Stimulated activated naive CD8-positive, alpha-beta T cell treated with anti-CD3 and anti-CD28 coated beads, Interleukin-15, Interleukin-2, amounts not matched to agents 100 ng/mL and 50 ng/mL, for 24 hours (primary cell): ENCODE results near the gene HCFC1.
"Not testable (repeated sequence)": the region's sequence is repeated elsewhere in the genome, so short reads cannot be mapped to it uniquely, and the experiment has no call there.

Experiments used
- H3K27ac Mint-ChIP-seq: one replicate; pipeline ENCODE4 v1.8.0; 2021; ENCODE audit warnings: mild to moderate bottlenecking, mixed read lengths
- H3K27me3 Mint-ChIP-seq: one replicate; pipeline ENCODE4 v1.8.0; 2021; ENCODE audit warnings: mixed read lengths
- H3K36me3 Mint-ChIP-seq: one replicate; pipeline ENCODE4 v1.8.0; 2021; ENCODE audit warnings: low read depth, mixed read lengths
- H3K4me1 Mint-ChIP-seq: one replicate; pipeline ENCODE4 v1.8.0; 2021; ENCODE audit warnings: low read depth, mixed read lengths
- H3K4me3 Mint-ChIP-seq: one replicate; pipeline ENCODE4 v1.8.0; 2021; ENCODE audit warnings: mild to moderate bottlenecking, mixed read lengths
- H3K9me3 Mint-ChIP-seq: one replicate; pipeline ENCODE4 v1.8.0; 2021; ENCODE audit warnings: mixed read lengths

HCFC1 gene

GRCh38 chrX:153992180-153992579, 20.6 kb upstream of the HCFC1 start:
- Mint-ChIP-seq H3K27ac (no peak overlapping the region), H3K36me3 (no peaks in the 10 kb centered on the region), H3K4me3 (no peak overlapping the region), H3K27me3 (no peaks in the 10 kb centered on the region), H3K9me3 (no peaks in the 10 kb centered on the region), H3K4me1 (peaks cover 20% of the 10 kb centered on the region)

GRCh38 chrX:153991013-153991580, 19.5 kb upstream of the HCFC1 start:
- H3K9me3 Mint-ChIP-seq: no peaks in the 10 kb centered on the region
- H3K4me3 Mint-ChIP-seq: no peak overlapping the region
- H3K36me3 Mint-ChIP-seq: no peaks in the 10 kb centered on the region
- H3K27ac Mint-ChIP-seq: peak overlapping the region; percentile 45
- H3K4me1 Mint-ChIP-seq: peaks cover 20% of the 10 kb centered on the region
- H3K27me3 Mint-ChIP-seq: no peaks in the 10 kb centered on the region

GRCh38 chrX:153989973-153990655, 18.5 kb upstream of the HCFC1 start:
- peak overlapping the region; percentile 91 for H3K27ac Mint-ChIP-seq
- H3K36me3 Mint-ChIP-seq: no peaks in the 10 kb centered on the region
- no peaks in the 10 kb centered on the region for H3K9me3 Mint-ChIP-seq
- H3K27me3 Mint-ChIP-seq: no peaks in the 10 kb centered on the region
- H3K4me3 Mint-ChIP-seq: peak overlapping the region; percentile 51
- peaks cover 21% of the 10 kb centered on the region for H3K4me1 Mint-ChIP-seq

- Mint-ChIP-seq H3K27me3 (no peaks in the 10 kb centered on the region), H3K4me1 (peaks cover 35% of the 10 kb centered on the region), H3K36me3 (no peaks in the 10 kb centered on the region), H3K9me3 (no peaks in the 10 kb centered on the region), H3K4me3 (no peak overlapping the region), H3K27ac (no peak overlapping the region)
These were observed 16.9 kb upstream of the HCFC1 start for GRCh38 chrX:153988493-153988892.

GRCh38 chrX:153984351-153985178, 12.9 kb upstream of the HCFC1 start:
- Mint-ChIP-seq H3K4me3 (peak overlapping the region; percentile 81), H3K27ac (peak overlapping the region; percentile 98), H3K9me3 (no peaks in the 10 kb centered on the region), H3K36me3 (no peaks in the 10 kb centered on the region), H3K4me1 (peaks cover 56% of the 10 kb centered on the region), H3K27me3 (no peaks in the 10 kb centered on the region)

GRCh38 chrX:153983321-153983801, 11.7 kb upstream of the HCFC1 start:
- H3K27me3 Mint-ChIP-seq: no peaks in the 10 kb centered on the region
- H3K4me3 Mint-ChIP-seq: peak overlapping the region; percentile 43
- no peaks in the 10 kb centered on the region for H3K9me3 Mint-ChIP-seq
- H3K4me1 Mint-ChIP-seq: peaks cover 52% of the 10 kb centered on the region
- no peaks in the 10 kb centered on the region for H3K36me3 Mint-ChIP-seq
- H3K27ac Mint-ChIP-seq: peak overlapping the region; percentile 85

GRCh38 chrX:153981771-153982533, 10.3 kb upstream of the HCFC1 start:
- Mint-ChIP-seq H3K4me3 (peak overlapping the region; percentile 52), H3K9me3 (no peaks in the 10 kb centered on the region), H3K36me3 (no peaks in the 10 kb centered on the region), H3K27ac (peak overlapping the region; percentile 85), H3K4me1 (peaks cover 50% of the 10 kb centered on the region), H3K27me3 (no peaks in the 10 kb centered on the region)

GRCh38 chrX:153981231-153981630, 9.6 kb upstream of the HCFC1 start:
- Mint-ChIP-seq H3K4me3 (peak overlapping the region; percentile 52), H3K36me3 (no peaks in the 10 kb centered on the region), H3K27ac (peak overlapping the region; percentile 84), H3K9me3 (no peaks in the 10 kb centered on the region), H3K27me3 (no peaks in the 10 kb centered on the region), H3K4me1 (peaks cover 50% of the 10 kb centered on the region)

- not testable (repeated sequence) for H3K36me3 Mint-ChIP-seq, H3K27me3 Mint-ChIP-seq, H3K9me3 Mint-ChIP-seq
- Mint-ChIP-seq H3K4me3 (peak overlapping the region; percentile 57), H3K4me1 (peaks cover 52% of the 10 kb centered on the region), H3K27ac (peak overlapping the region; percentile 88)
These were observed 8.8 kb upstream of the HCFC1 start for GRCh38 chrX:153980394-153980793.

GRCh38 chrX:153974726-153975286, 3.2 kb upstream of the HCFC1 start:
- Mint-ChIP-seq H3K27ac (peak overlapping the region; percentile 94), H3K27me3 (no peaks in the 10 kb centered on the region), H3K9me3 (no peaks in the 10 kb centered on the region), H3K4me3 (peak overlapping the region; percentile 17), H3K36me3 (peaks cover under 1% of the 10 kb centered on the region), H3K4me1 (peaks cover 25% of the 10 kb centered on the region)

- H3K36me3 Mint-ChIP-seq: peaks cover 5% of the 10 kb centered on the region
- peak overlapping the region; percentile 94 for H3K27ac Mint-ChIP-seq
- H3K4me1 Mint-ChIP-seq: peaks cover 25% of the 10 kb centered on the region
- H3K27me3 Mint-ChIP-seq: no peaks in the 10 kb centered on the region
- H3K4me3 Mint-ChIP-seq: peak overlapping the region; percentile 90
- no peaks in the 10 kb centered on the region for H3K9me3 Mint-ChIP-seq
These were observed 2.5 kb upstream of the HCFC1 start for GRCh38 chrX:153974003-153974725.

- Mint-ChIP-seq H3K4me1 (peaks cover 25% of the 10 kb centered on the region), H3K9me3 (no peaks in the 10 kb centered on the region), H3K27me3 (no peaks in the 10 kb centered on the region), H3K36me3 (peaks cover 6% of the 10 kb centered on the region), H3K27ac (peak overlapping the region; percentile 94), H3K4me3 (peak overlapping the region; percentile 90)
These were observed 1.7 kb upstream of the HCFC1 start for GRCh38 chrX:153973127-153974002.
